HG03460 (cell line): ENCODE data around the gene CCSER1.
"Not testable (repeated sequence)": the region's sequence is repeated elsewhere in the genome, so short reads cannot be mapped to it uniquely, and the experiment has no call there.

Source experiments
- ATAC-seq: cut with Tn5 transposase; IDR thresholded peaks from one replicate; pipeline ENCODE4 v1.9.1; 2021; ENCODE audit not compliant: unreplicated experiment

The CCSER1 gene

GRCh38 chr4:91233164-91233563 lies 1106.0 kb downstream of the CCSER1 start:
- no peak for ATAC-seq

GRCh38 chr4:91243132-91243531 lies 1115.9 kb downstream of the CCSER1 start:
- no peak for ATAC-seq

GRCh38 chr4:91256043-91256442 lies 1128.8 kb downstream of the CCSER1 start:
- no peak for ATAC-seq

GRCh38 chr4:91256751-91257150 lies 1129.6 kb downstream of the CCSER1 start:
- no peak for ATAC-seq

GRCh38 chr4:91257721-91258120 lies 1130.5 kb downstream of the CCSER1 start:
- ATAC-seq = no peak

- ATAC-seq = no peak
These were observed 1131.1 kb downstream of the CCSER1 start for GRCh38 chr4:91258326-91258725.

- no peak for ATAC-seq
These were observed 1140.3 kb downstream of the CCSER1 start for GRCh38 chr4:91267543-91267942.

GRCh38 chr4:91268481-91268880 lies 1141.3 kb downstream of the CCSER1 start:
- ATAC-seq = not testable (repeated sequence)

GRCh38 chr4:91268913-91269312 lies 1141.7 kb downstream of the CCSER1 start:
- no peak for ATAC-seq

- no peak for ATAC-seq
These were observed 1152.7 kb downstream of the CCSER1 start for GRCh38 chr4:91279899-91280298.

- ATAC-seq = no peak
These were observed 1153.5 kb downstream of the CCSER1 start for GRCh38 chr4:91280551-91281290.

- ATAC-seq = no peak
These were observed 1155.0 kb downstream of the CCSER1 start for GRCh38 chr4:91282217-91282616.

GRCh38 chr4:91283726-91284230 lies 1156.6 kb downstream of the CCSER1 start:
- no peak for ATAC-seq

GRCh38 chr4:91284480-91284879 lies 1157.3 kb downstream of the CCSER1 start:
- ATAC-seq = no peak

GRCh38 chr4:91285487-91285886 lies 1158.3 kb downstream of the CCSER1 start:
- no peak for ATAC-seq

- no peak for ATAC-seq
These were observed 1161.6 kb downstream of the CCSER1 start for GRCh38 chr4:91288702-91289311.

- ATAC-seq = no peak
These were observed 1171.0 kb downstream of the CCSER1 start for GRCh38 chr4:91298156-91298700.

GRCh38 chr4:91298824-91299223 lies 1171.6 kb downstream of the CCSER1 start:
- ATAC-seq = no peak

- ATAC-seq = no peak
These were observed 1174.9 kb downstream of the CCSER1 start for GRCh38 chr4:91302120-91302519.

- ATAC-seq = no peak
These were observed 1177.1 kb downstream of the CCSER1 start for GRCh38 chr4:91304292-91304691.

GRCh38 chr4:91317434-91317833 lies 1190.2 kb downstream of the CCSER1 start:
- ATAC-seq = no peak
